Measurements from ENCODE around the gene U2SURP. TPM values are rescaled to one million over a fixed set of nuclear protein-coding genes. Genes with fewer than 3 reads are reported as not detected.
"Not testable (repeated sequence)": the region's sequence is repeated elsewhere in the genome, so short reads cannot be mapped to it uniquely, and the experiment has no call there.

Gene U2SURP
- total and polyA plus RNA-seq, 2 donors (not counting 3 experiments of a cell fraction or from before 2014, with no cell fraction given): 12.6 to 92.4 TPM

GRCh38 chr3:143073541-143073940 lies 72.2 kb downstream of the U2SURP start:
- dilution Hi-C loops (cut with MboI; ENCODE audit: extremely low pct_ligation_motif_present, low sequenced_read_pairs); H3K36me3 ChIP-seq (ENCODE audit: control insufficient read depth in 2 of 2, extremely low read depth in 1 of 2, insufficient read depth in 2 of 2, low read length in 2 of 2); H3K4me2 ChIP-seq (ENCODE audit: insufficient read depth, low read length); H3K79me2 ChIP-seq (ENCODE audit: control insufficient read depth, insufficient read depth, low read length); H3K27ac ChIP-seq (ENCODE audit: insufficient read depth, low read depth, low read length); H3K9ac ChIP-seq (replicated peaks; ENCODE audit: extremely low read depth, insufficient read depth, low read length); DNase-seq (ENCODE audit: low read depth, low spot score); H2AFZ ChIP-seq (ENCODE audit: low read depth, low read length); H3K4me1 ChIP-seq (ENCODE audit: control insufficient read depth, extremely low read depth, insufficient read depth, low read length); POLR2A ChIA-PET; H3K27me3 ChIP-seq (ENCODE audit: control insufficient read depth in 2 of 2, insufficient read depth in 2 of 2, low read length in 2 of 2); H4K20me1 ChIP-seq (replicated peaks; ENCODE audit: control insufficient read depth, extremely low read depth, insufficient read depth, low read length); H3K9me1 ChIP-seq (replicated peaks; ENCODE audit: control insufficient read depth, extremely low read depth, insufficient read depth, low read length); H3K4me3 ChIP-seq (replicated peaks in 1 of 3; ENCODE audit: insufficient read depth in 1 of 3, low read depth in 1 of 3, low read length in 3 of 3); intact Hi-C loops (cut with micrococcal nuclease); BruUV-seq (replicated peaks); H3K9me3 ChIP-seq (replicated peaks; ENCODE audit: control insufficient read depth, insufficient read depth, low read length); CTCF ChIA-PET; FAIRE-seq: not testable (repeated sequence)

GRCh38 chr3:143073983-143074382 lies 72.6 kb downstream of the U2SURP start:
- H3K36me3 ChIP-seq (ENCODE audit: control insufficient read depth in 2 of 2, extremely low read depth in 1 of 2, insufficient read depth in 2 of 2, low read length in 2 of 2); H3K79me2 ChIP-seq (ENCODE audit: control insufficient read depth, insufficient read depth, low read length); H3K9ac ChIP-seq (replicated peaks; ENCODE audit: extremely low read depth, insufficient read depth, low read length); POLR2A ChIA-PET; H3K4me3 ChIP-seq (replicated peaks in 1 of 3; ENCODE audit: insufficient read depth in 1 of 3, low read depth in 1 of 3, low read length in 3 of 3); dilution Hi-C loops (cut with MboI; ENCODE audit: extremely low pct_ligation_motif_present, low sequenced_read_pairs); FAIRE-seq; BruUV-seq (replicated peaks); H3K4me2 ChIP-seq (ENCODE audit: insufficient read depth, low read length); CTCF ChIA-PET; DNase-seq (ENCODE audit: low read depth, low spot score); H3K27me3 ChIP-seq (ENCODE audit: control insufficient read depth in 2 of 2, insufficient read depth in 2 of 2, low read length in 2 of 2); H4K20me1 ChIP-seq (replicated peaks; ENCODE audit: control insufficient read depth, extremely low read depth, insufficient read depth, low read length); H3K4me1 ChIP-seq (ENCODE audit: control insufficient read depth, extremely low read depth, insufficient read depth, low read length); intact Hi-C loops (cut with micrococcal nuclease); H3K9me1 ChIP-seq (replicated peaks; ENCODE audit: control insufficient read depth, extremely low read depth, insufficient read depth, low read length); H3K27ac ChIP-seq (ENCODE audit: insufficient read depth, low read depth, low read length); H2AFZ ChIP-seq (ENCODE audit: low read depth, low read length); H3K9me3 ChIP-seq (replicated peaks; ENCODE audit: control insufficient read depth, insufficient read depth, low read length): not testable (repeated sequence)

GRCh38 chr3:143078883-143079282 lies 77.5 kb downstream of the U2SURP start:
- Histone ChIP-seq H3K27ac (ENCODE audit: insufficient read depth, low read depth, low read length) (no peak overlapping the region), H3K9ac (replicated peaks; ENCODE audit: extremely low read depth, insufficient read depth, low read length) (no peak overlapping the region), H3K36me3 (ENCODE audit: control insufficient read depth in 2 of 2, extremely low read depth in 1 of 2, insufficient read depth in 2 of 2, low read length in 2 of 2) (no peaks in the 10 kb centered on the region), H3K27me3 (ENCODE audit: control insufficient read depth in 2 of 2, insufficient read depth in 2 of 2, low read length in 2 of 2) (no peaks in the 10 kb centered on the region), H3K4me3 (replicated peaks in 1 of 3; ENCODE audit: insufficient read depth in 1 of 3, low read depth in 1 of 3, low read length in 3 of 3) (no peak overlapping the region), H3K9me1 (replicated peaks; ENCODE audit: control insufficient read depth, extremely low read depth, insufficient read depth, low read length) (no peaks in the 10 kb centered on the region), H4K20me1 (replicated peaks; ENCODE audit: control insufficient read depth, extremely low read depth, insufficient read depth, low read length) (no peaks in the 10 kb centered on the region), H3K9me3 (replicated peaks; ENCODE audit: control insufficient read depth, insufficient read depth, low read length) (no peaks in the 10 kb centered on the region), H3K4me1 (ENCODE audit: control insufficient read depth, extremely low read depth, insufficient read depth, low read length) (no peaks in the 10 kb centered on the region), H3K4me2 (ENCODE audit: insufficient read depth, low read length) (no peak overlapping the region), H3K79me2 (ENCODE audit: control insufficient read depth, insufficient read depth, low read length) (no peaks in the 10 kb centered on the region), H2AFZ (ENCODE audit: low read depth, low read length) (no peak overlapping the region)
- ChIA-PET POLR2A (no interaction called here), CTCF (interaction anchor here (0.9 to 1.5 kb wide), 3 partner anchors 9 to 566 kb away, joined by 3 to 5 read pairs (median 4); no protein-coding TSS in a partner anchor)
- TF ChIP-seq FOS (IDR thresholded peaks at IDR 0.05; ENCODE audit: borderline replicate concordance, insufficient read depth, low read length) (peak; percentile 40), CTCF (IDR thresholded peaks at IDR 0.05; ENCODE audit: extremely low read depth in 1 of 2, insufficient read depth in 1 of 2, low read depth in 1 of 2, low read length in 2 of 2) (no peak)
- intact Hi-C loops (cut with micrococcal nuclease): no loop called here
- FAIRE-seq (no peak), DNase-seq (ENCODE audit: low read depth, low spot score) (no peak)
- dilution Hi-C loops (cut with MboI; ENCODE audit: extremely low pct_ligation_motif_present, low sequenced_read_pairs): no loop called here
- no TSS peak for BruUV-seq (replicated peaks)
